Activated T-cell treated with anti-CD3 and anti-CD28 coated beads for 48 hours (primary cell): ENCODE measurements around the gene EHD2.
"Not testable (repeated sequence)": the region's sequence is repeated elsewhere in the genome, so short reads cannot be mapped to it uniquely, and the experiment has no call there.

Experiments used
- DNase-seq: peaks from one replicate; pipeline ENCODE4 v3.0.0-alpha.2; 2020; ENCODE audit warnings: low read depth

The EHD2 gene

DNA sequence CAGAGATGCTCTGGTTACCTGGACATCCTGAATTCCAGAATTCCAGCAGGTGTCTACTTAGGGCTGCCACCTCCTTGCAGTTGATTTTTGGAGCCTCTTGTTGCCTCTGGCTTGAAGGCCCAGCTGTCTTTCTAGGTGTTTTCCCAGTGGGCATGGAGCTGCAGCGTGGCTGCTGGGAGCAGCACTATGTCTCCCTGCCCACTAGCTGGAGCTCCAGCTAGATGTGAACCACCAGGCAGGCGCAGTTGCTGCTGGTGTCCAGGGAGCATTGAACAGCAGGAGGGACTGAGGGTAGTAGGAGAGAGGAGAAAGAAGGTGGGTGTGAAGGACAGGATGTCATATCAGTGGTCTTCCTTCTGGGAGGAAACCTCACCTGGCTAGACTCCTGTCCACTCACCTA is 55.4 kb downstream of the EHD2 start:
- no peak for DNase-seq

- no peak for DNase-seq
These were observed 56.3 kb downstream of the EHD2 start for GRCh38 chr19:47769534-47769933.

- not testable (repeated sequence) for DNase-seq
These were observed 58.1 kb downstream of the EHD2 start for GRCh38 chr19:47771291-47771690.

- no peak for DNase-seq
These were observed 63.3 kb downstream of the EHD2 start for GRCh38 chr19:47776568-47776967.

GRCh38 chr19:47777245-47778048 is 64.2 kb downstream of the EHD2 start:
- not testable (repeated sequence) for DNase-seq

GRCh38 chr19:47778049-47778953 is 65.1 kb downstream of the EHD2 start, which contains the start of gene SELENOW:
TSS of gene SELENOW (plus strand) at chr19:47778703. CDS start at chr19:47778786, 83 bp downstream.
- DNase-seq, result peak; percentile 79

GRCh38 chr19:47778954-47779351 is 65.7 kb downstream of the EHD2 start:
- DNase-seq, result no peak

DNA sequence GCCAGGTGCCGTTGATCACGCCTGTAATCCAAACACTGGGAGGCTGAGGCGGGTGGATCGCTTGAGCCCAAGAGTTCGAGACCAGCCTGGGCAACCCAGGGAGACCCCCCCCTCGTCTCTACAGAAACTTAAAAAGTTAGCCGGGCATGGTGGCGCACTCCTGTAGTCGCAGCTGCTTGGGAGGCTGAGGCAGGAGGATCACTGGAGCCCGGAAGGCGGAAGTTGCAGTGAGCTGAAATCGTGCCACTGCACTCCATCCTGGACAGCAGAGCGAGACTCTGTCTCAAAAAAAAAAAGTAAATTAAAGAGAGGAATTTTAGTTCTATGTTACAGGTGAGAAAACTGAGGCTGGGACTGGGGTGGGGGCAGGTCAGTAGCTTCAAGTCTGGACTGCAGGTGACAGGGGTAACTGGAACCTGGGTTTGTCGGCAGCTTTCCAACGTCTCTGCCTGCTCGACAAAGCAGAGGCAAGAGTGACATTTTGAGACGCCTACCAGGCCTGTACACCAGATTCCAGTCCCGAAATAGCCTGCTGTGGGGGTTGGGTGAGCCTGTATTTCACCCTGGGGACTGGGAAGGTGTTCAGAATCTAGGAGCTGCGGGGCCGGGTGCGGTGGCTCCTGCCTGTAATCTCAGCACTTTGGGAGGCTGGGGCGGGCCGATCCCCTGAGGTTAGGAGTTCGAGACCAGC is 66.4 kb downstream of the EHD2 start:
- DNase-seq, result no peak

- no peak for DNase-seq
These were observed 67.0 kb downstream of the EHD2 start for GRCh38 chr19:47780215-47780551.

- no peak for DNase-seq
These were observed 68.5 kb downstream of the EHD2 start for GRCh38 chr19:47781590-47782262.

DNA sequence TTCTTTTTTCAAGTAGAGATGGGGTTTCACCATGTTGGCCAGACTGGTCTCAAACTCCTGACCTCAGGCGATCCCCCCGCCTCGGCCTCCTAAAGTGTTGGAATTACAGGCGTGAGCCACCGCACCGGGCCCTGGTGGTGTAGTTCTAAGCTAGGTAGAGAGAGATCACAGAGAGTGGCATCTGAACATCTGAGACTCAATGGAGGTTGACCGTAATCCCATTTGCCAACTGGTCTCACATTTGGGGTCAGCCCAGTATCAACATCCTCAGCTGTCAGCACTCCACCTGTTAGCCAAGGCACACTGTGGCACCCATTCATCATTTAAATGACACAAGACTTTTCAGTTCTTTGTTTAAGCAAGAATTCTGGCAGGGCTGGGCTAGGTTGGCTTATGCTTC is 73.3 kb downstream of the EHD2 start:
- DNase-seq, result no peak

- DNase-seq, result not testable (repeated sequence)
These were observed 74.1 kb downstream of the EHD2 start for GRCh38 chr19:47787307-47787706.

DNA sequence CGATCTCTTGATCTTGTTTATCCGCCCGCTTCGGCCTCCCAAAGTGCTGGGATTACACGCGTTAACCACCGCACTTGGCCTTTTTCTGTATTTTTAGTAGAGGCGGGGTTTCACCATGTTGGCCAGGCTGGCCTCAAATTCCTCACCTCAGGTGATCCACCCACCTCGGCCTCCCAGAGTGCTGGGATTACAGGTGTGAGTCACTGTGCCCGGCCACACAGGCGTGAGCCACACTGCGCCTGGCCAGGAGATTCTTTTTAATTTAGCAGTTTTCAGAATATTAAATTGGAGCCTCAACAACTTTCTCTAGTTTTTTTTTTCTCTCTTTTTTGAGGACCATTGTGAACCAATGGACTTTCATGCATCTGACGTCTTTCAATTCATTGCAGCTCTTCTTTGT is 76.6 kb downstream of the EHD2 start:
- not testable (repeated sequence) for DNase-seq

DNA sequence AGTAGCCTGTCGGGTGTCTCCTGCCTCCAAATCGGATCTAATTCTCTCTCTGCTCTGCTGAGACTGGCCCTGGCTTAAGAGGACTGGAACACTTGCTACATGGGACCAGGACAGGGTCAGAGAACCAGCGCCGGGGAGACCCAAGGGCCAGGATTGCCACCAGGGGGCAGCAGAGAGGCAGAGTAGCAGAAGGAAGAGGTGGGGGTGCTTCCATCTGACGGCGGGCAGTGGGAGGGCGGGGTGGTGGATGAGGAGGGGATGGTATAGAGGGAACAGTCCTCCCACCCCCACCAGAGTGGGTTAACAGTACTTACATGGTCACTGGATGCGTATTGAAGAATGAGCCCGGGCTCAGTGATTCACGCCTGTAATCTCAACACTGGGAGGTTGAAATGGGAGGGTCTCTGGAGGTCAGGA is 77.2 kb downstream of the EHD2 start:
- peak; percentile 79 for DNase-seq

- no peak for DNase-seq
These were observed 79.4 kb downstream of the EHD2 start for GRCh38 chr19:47792616-47793015.
